NCI-H128 (cell line): ENCODE measurements around the gene TSEN34.
"Not testable (repeated sequence)": the region's sequence is repeated elsewhere in the genome, so short reads cannot be mapped to it uniquely, and the experiment has no call there.

Experiments
- DNase-seq: peaks from one replicate; lab custom pipeline; 2025; ENCODE audit not compliant: unreplicated experiment; lab: John Stamatoyannopoulos, UW

The TSEN34 gene

DNA sequence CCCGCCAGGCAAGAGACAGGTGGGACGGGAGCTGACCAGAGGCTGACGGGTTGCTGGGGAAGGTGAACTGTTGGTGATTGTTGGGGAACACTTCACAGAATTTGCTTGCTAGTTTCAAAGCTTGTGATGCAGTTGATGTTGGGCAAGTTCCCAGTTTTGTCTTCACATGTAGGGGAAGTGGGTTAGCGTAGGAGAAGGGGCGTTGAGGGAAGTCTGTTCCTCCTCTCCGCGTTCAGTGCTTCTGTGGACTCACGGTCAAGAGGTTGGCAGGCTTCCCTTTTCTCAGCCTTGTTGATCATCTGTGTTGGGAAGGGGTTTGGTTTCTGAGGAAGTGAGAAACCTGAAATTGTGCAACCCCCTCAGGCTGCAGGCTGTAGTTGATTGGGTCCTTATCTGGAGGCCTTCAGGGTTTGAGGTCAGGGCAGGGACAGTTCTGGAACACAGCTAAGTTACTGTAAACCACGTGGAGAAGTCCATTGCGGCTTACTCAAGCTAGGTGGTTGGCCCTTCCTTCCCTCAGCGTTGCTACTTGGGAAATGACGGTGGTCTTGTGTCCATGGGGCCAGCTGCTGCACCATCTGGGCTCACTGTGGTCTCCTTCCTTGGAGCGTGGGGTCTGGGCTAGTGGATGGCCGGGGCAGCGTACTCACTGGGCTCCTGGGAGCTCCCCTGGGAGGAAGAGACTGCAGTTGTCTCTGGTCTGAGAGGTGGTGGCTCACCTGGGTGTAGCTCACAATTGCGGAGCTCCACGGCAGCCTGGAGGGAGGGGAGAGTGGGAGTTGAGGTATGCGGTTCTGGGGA, 17.1 kb downstream of the TSEN34 start:
- no peak for DNase-seq

DNA sequence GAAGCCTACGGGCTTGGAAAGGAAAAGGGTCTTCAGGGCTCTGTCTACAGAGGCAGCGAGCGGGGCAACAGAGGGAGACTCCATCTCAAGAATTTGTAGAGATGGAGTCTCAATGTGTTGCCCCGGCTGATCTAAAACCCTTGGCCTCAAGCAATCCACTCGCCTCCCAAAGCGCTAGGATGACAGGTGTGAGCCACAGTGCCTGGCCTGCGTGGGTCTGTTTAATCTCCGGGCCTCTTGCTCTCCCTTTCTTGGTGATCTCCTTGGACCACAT, 17.6 kb downstream of the TSEN34 start:
- DNase-seq, result no peak

DNA sequence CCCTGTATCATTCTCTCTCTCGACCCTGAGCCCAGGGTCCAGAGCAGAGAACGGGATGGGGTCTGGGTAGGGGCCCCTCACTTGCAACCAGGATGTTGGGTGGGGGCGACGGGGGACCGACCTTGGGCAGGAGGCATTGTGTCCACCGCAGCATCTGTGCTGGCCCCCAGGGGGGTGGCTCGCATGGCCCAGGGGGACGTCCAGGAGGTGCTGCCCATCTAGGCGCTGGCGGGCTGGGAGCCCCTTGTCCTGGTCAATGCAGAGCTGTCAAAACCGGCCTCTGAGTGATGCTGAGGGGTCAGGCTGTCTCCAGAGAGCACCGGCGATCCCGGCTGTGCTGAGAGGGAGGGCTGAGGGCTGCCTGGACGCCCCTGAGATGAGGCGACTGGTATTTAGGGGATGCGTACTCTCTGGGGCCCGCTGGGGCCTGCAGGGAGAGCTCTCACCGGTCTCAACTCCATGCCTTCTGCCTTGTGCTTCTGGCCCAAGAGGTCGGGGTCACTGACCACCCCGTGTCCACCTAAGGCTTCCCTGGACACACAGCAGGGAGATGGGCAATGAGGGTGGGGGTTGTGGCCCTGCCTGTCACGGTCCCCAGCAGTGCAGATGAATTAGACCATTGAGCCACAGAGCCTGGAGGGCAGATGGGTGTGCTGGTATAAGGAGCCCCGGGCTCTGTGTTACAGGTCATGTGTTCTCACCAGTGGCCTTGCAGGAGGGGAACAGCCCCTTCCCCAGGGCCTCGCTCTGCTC, 18.1 kb downstream of the TSEN34 start:
- no peak for DNase-seq

DNA sequence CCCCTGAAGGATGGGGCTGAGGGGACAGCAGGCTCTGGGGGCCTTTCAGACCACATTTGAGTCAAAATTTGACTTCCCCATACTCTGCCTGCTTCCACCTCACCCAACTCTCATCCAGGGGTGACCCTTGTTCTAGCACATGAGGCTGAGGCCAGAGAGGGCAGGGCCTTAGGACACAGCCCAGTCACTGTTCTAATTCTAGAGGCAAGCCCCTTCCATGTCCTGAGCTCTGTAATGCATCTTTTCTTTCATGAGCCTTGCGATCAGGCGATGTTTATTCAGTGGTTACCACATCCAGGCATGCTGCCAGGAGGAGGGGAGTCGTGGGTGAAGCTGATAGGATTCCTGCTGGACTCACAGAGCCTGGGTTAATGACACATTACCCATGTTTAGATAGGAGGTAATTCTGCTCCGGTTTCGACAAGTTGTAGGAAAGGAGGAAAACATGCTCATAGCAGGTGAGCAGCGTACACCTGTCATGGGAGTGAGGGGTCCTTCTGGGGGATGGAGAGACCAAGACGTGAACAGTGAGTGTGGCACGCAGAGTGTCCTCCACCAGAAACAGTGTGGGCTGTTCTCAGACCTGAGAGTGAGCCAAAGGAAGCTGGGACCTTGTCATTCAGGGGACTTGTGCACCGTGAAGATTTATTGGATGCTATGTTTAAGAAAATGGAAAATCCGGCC, 18.8 kb downstream of the TSEN34 start:
- DNase-seq, result peak; percentile 61

DNA sequence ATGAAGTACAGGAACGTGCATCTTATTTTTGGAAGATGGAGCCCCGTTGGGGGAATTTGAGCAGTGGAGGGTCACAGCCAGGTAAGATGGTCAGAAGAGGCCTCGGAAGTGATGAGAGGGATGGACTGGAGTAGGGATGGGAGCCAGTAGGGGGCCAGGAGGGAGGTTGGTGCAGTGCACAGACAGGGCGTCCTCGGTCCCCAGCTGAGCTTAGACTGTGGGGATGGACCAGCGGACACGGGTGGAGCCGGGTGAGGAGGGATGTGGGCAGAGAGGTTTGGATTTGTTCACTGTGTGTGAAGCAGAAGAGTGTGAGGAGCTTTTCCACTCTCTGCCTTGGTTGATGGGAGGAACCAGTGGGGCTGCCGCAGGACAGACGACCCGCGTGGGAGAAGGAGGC, 20.1 kb downstream of the TSEN34 start:
- no peak for DNase-seq

DNA sequence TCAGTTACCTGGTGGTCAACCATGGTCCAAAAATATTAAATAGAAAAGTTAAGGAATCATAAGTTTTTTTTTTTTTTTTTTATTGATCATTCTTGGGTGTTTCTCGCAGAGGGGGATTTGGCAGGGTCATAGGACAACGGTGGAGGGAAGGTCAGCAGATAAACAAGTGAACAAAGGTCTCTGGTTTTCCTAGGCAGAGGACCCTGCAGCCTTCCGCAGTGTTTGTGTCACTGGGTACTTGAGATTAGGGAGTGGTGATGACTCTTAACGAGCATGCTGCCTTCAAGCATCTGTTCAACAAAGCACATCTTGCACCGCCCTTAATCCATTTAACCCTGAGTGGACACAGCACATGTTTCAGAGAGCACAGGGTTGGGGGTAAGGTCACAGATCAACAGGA, 23.1 kb downstream of the TSEN34 start:
- not testable (repeated sequence) for DNase-seq

DNA sequence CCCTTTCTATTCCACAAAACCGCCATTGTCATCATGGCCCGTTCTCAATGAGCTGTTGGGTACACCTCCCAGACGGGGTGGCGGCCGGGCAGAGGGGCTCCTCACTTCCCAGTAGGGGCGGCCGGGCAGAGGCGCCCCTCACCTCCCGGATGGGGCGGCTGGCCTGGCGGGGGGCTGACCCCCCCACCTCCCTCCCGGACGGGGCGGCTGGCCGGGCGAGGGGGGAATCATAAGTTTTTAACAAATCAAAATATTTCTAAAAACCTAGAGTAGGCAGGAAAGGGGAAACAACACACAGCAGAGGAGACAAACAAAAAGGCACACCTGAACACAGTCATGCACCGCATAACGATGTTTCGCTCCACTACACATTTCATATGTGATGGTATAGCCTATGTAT, 23.6 kb downstream of the TSEN34 start:
- not testable (repeated sequence) for DNase-seq

DNA sequence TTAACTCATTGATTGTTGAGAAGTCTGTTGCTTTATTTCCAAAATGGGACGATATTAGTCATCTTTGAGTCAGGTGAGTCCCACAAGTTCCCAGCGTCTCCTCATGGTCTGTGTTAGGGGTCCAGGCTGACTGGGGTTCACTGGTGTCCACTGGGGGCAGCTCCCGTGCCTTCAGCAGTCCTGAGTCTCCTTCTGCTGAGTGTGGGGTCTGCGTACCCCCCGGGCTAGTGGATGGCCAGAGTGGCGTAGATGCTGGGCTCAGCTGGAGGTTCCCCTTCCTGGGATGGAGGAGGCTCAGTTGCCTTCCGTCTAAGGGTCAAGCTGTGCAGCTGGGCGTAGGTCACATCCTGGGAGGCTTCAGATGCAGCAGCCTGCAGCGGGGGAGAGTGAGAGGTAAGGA, 25.8 kb downstream of the TSEN34 start:
- no peak for DNase-seq

DNA sequence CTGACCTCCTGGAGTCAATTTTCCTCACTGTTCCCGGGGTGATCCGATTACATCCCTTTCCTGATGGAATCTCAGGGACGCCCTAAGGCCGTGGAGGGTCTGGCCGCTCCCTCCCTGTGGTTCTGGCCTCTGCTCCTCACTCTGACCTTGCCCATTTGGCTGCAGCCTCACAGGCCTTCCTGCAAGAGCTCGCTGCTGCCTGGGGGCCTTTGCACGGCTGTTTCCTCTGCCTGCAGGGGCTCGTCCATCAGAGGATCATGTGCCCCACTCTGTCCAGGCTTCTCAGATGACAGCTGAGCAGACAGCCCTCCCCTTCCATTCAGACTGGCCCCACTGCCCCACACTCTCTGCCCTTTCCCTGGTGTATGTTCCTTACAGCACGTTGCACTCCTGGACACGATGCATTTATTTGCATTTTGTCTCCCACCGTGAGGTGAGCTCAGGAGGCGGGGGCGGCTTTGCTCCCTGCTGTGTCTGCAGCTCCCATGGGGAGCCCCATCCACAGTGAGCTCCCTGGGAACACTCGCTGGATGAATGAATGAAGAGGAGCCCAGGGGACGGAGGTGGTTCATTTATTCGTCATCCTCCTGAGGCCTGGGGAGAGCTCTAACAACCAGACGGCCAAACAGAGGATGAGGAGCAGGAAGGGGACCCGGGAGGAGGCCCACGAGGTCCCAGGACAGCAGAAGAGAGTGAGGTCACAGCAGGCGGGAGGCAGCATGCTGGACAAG, 26.6 kb downstream of the TSEN34 start:
- DNase-seq, result not testable (repeated sequence)

DNA sequence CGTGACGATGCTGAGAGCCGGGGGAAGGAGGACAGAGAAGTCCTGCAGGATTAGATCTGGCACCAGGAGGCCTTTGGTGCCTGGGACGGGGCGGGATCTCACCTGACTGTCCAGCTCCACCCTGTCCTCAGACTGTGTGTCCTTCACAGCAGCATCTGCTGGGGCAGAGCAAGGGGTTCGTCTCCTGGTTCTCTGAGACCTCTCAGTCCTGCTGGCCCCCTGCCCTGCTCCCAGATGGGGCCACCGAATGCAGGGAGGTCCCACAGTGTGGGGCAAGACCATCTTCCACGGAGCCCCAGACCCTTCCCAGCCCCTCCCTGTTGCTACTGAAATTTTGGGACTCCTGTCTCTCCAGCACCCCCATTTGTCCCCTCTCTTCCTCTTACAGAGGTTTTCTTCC, 27.2 kb downstream of the TSEN34 start:
- no peak for DNase-seq

DNA sequence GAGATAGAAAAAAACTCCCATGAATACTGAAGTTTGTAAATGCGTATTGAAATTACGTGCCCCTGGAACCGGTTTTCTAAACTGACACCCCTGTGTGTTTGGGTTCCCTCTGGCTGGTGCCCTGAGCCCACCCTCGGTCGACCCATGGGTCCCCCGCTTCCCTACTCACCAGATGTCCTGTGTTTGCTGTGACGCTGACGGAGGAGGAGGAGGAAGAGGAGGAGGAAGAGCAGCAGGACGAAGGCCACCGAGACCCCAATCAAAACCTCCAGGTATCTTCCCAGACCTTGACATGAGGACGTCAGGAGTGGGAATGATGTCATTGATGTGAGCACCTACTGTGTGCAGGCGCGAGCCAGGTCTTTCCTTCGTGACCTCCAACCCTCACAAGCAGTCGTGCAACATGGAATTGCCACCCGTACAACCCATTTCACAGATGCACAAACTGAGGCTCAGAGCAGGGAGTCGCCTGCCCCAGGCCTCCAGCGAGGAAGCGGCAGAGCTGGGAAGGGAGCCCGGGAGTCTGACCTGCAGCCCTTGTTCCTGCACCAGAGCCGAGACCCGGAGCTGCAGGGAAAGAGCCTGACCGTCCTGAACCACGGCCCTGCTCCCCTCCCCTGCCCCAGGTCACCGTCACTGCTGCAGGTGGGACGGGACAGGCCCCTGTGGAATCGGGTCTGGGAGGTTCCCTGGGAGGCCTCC, 28.0 kb downstream of the TSEN34 start:
- DNase-seq, result no peak

DNA sequence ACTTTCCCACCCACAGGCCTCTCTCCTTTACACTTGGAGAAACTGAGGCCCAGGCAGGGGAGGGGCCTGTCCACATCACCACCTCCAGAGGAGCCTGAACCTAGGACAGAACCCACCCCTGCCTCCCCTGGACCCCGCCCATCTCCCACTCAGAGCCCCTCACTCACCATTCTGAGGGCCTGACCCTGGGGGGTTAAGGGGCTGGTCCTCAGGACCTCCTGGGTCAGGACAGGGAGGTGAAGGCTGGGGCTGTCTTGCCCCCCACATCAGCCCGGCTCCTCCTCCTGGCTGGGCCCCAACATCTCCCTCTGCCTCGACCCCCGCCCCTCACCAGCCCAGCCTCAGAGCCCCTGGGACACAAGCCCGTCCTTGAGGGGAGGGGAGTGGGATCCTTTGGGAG, 28.6 kb downstream of the TSEN34 start:
- not testable (repeated sequence) for DNase-seq

DNA sequence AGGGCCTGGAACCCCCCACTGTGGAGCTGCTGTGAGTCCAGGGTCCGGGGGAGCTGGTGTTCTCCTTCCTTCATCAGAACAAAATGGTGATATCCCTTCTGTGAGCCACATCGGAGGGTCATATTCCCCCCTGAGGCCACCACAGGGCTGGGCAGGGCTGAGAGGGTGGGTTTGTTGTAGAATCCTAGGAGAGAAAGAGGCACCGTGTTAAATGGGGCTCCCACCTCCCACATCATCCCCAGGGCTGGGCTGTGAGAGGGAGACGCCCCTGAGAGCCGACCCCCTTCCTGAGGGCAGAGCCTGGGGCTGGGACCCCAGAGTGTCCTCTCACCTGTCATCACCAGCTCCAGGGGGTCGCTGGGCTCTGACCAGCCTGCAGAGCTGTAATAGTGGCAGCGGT, 30.8 kb downstream of the TSEN34 start:
- DNase-seq, result not testable (repeated sequence)

DNA sequence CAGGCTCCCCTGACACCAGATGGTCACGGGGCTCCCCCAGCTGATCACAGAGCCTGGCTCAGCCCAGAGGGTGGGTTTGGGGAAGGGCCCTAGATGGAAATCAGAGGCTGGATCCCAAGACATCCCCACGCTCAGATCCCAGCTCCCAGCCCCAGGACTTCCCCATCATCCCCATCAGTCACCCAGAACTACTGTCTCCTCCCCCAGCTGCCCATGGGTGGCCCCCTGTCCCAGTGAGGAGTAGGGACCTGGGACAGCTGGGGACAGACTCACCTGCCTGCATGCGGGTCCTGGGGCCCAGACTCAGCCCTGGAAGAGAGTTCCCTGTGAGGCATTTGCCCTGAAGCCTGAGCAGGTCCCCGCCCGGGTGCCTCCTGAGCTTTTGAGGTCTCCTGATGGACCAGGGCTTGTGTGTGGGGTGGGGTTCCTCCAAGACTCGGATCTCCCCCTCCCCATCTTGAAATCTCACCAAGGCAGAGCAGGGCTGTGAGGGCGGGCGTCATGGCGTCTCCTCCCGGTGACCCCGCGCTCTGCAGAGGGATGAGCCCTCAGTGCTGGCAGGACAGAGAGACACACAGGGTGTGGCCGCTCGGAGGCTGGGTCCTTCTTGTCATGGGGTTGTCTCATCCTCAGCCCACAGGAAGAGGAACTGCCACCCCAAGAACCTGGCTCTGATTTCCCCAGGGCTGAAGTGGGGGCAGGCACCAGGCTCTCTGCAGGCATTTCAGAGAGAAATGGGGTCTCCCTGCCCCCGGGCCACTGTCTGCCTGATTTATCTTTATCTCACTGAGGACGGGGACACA, 31.6 kb downstream of the TSEN34 start, which contains the start of gene LILRB3:
LILRB3 (minus strand) TSS at position 534 of the 803 bp plus-strand sequence; CDS start at position 503, 31 bp downstream.
- not testable (repeated sequence) for DNase-seq

DNA sequence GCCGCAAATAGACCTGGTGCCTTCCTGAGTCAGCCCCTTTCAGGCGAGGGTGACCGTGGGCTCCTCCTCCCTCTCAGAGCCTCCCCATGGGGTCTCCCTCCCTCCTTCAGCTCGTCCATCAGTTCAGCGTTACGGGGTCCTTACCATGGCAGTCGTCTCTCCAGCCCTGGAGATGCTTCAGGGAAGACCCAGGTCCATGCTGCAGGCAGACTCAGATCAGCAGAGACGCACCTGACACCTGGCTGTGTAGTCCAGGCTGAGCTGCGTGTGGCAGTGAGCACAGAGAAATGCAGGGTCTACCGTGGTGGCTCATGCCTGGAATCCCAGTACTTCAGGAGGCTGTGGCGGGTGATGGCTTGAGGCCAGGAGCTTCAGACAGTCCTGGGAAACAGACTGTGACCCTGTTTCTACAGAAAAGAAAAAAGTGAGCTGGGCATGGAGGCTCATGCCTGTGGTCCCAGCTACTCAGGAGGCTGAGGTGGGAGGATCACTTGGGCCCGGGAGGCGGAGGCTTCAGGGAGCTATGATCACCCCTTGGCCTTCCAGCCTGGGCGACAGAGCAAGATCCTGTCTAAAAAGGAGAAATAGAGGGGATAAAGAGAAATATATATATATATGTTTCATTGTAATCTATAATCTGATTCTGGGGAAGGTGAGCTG, 32.3 kb downstream of the TSEN34 start:
- DNase-seq, result not testable (repeated sequence)

DNA sequence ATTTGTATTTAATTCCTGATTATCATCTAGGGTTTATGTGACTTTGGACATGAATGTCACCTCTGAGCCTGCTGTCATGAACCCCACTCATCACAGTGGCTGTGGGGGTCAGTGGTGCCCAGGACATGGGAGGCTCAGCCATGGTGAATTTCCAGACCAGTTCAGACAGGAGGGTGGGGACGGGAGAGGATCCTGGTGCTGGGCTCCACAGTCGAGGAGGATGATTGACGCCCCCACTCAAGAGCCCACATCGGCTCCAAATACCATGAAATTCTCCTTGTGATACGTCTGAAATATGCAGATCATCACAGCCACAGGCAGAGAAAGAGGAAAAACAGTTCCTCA, 32.8 kb downstream of the TSEN34 start:
- DNase-seq, result not testable (repeated sequence)

DNA sequence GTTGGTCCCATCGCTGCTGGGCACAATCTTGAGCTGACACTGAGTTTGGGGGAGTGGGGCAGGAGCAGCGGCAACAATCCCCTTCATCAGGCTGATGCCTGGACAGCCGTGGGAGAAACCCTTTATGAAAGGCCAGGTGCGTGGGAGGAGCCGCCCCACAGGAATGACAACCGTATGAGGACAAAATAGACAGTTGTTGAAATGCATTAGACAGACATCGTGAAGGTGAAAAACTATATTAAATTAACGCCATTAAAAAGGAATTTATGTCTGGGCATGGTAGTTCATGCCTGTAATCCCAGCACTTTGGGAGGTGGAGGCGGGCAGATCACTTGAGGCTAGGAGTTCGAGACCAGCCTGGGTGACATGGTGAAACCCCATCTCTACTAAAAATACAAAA, 33.5 kb downstream of the TSEN34 start:
- DNase-seq, result not testable (repeated sequence)

DNA sequence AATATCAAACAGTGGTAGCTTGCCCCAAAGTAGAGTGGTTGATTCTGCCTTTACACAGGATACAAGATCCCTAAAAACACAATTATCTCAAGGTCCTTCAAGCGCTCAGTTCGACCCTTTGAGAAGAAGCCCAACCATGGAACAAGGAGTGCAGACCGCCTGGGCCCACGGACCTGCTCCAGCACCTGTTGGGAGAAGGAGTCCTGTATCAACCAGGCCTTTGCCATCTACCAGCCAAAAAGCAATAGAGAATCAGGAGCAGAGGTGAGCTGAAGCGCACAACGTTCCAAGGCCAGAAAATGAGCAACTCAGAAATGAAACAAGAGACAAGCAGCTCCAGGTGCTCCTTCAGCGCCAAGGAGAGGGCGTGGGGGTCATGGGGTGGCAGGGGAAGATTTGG, 38.0 kb downstream of the TSEN34 start:
- no peak for DNase-seq

DNA sequence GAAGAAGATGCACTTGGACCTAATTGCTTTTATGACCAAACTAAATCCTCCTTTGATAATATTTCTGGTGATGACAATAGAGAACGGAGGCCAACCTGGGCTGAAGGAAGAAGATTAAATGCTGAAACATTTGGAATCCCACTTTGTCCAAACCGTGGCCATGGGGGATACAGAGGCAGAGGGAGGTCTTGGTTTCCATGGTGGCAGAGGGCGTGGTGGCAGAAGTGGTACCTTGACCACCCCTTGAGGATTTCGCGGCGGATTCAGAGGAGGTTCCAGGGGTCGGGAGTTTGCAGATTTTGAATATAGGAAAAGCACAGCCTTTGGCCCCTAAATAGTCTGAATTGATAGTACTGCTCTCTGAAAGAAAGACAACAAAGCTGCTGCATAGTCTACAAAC, 38.9 kb downstream of the TSEN34 start:
- DNase-seq, result no peak
